Measurements from ENCODE around the gene RUFY2.

The RUFY2 gene

GRCh38 chr10:68365611-68366010, 41.5 kb downstream of the RUFY2 start:
- no peak for DNase-seq (ENCODE audit: extremely low read depth in 1 of 2, low read depth in 1 of 2)

- DNase-seq (ENCODE audit: extremely low read depth in 1 of 2, low read depth in 1 of 2) = no peak
These were observed 42.8 kb downstream of the RUFY2 start for GRCh38 chr10:68364101-68364886.

- DNase-seq (ENCODE audit: extremely low read depth in 1 of 2, low read depth in 1 of 2) = no peak
These were observed 44.5 kb downstream of the RUFY2 start for GRCh38 chr10:68362590-68362989.

GRCh38 chr10:68359189-68359588, 47.9 kb downstream of the RUFY2 start:
- DNase-seq (ENCODE audit: extremely low read depth in 1 of 2, low read depth in 1 of 2) = no peak

- no peak for DNase-seq (ENCODE audit: extremely low read depth in 1 of 2, low read depth in 1 of 2)
These were observed 53.5 kb downstream of the RUFY2 start for GRCh38 chr10:68353537-68353936.

GRCh38 chr10:68348265-68348741, 58.8 kb downstream of the RUFY2 start:
- no peak for DNase-seq (ENCODE audit: extremely low read depth in 1 of 2, low read depth in 1 of 2)

GRCh38 chr10:68346774-68347173, 60.3 kb downstream of the RUFY2 start:
- no peak for DNase-seq (ENCODE audit: extremely low read depth in 1 of 2, low read depth in 1 of 2)

GRCh38 chr10:68345621-68346020, 61.5 kb downstream of the RUFY2 start:
- DNase-seq (ENCODE audit: extremely low read depth in 1 of 2, low read depth in 1 of 2) = no peak

- DNase-seq (ENCODE audit: extremely low read depth in 1 of 2, low read depth in 1 of 2) = no peak
These were observed 64.1 kb downstream of the RUFY2 start for GRCh38 chr10:68342909-68343516.

- no peak for DNase-seq (ENCODE audit: extremely low read depth in 1 of 2, low read depth in 1 of 2)
These were observed 66.6 kb downstream of the RUFY2 start for GRCh38 chr10:68340358-68341080.

GRCh38 chr10:68336754-68337351, 70.2 kb downstream of the RUFY2 start:
- DNase-seq (ENCODE audit: extremely low read depth in 1 of 2, low read depth in 1 of 2) = no peak

- no peak for DNase-seq (ENCODE audit: extremely low read depth in 1 of 2, low read depth in 1 of 2)
These were observed 72.2 kb downstream of the RUFY2 start for GRCh38 chr10:68334672-68335467.

GRCh38 chr10:68333440-68334431, 73.3 kb downstream of the RUFY2 start:
- no peak for DNase-seq (ENCODE audit: extremely low read depth in 1 of 2, low read depth in 1 of 2)

GRCh38 chr10:68333058-68333395, 74.0 kb downstream of the RUFY2 start:
- DNase-seq (ENCODE audit: extremely low read depth in 1 of 2, low read depth in 1 of 2) = no peak

- peak; percentile 19 to 26 for DNase-seq (ENCODE audit: extremely low read depth in 1 of 2, low read depth in 1 of 2)
These were observed 74.6 kb downstream of the RUFY2 start, which contains the start of gene PBLD for GRCh38 chr10:68332259-68333057. Gene PBLD (minus strand): TSS chr10:68332928. CDS start chr10:68306844, 26,084 bp downstream.

GRCh38 chr10:68331455-68332258, 75.4 kb downstream of the RUFY2 start, which contains the start of gene HNRNPH3:
Gene HNRNPH3 (plus strand): TSS chr10:68332064. CDS start chr10:68337222, 5,158 bp downstream.
- peak; percentile 96 to 97 for DNase-seq (ENCODE audit: extremely low read depth in 1 of 2, low read depth in 1 of 2)

- no peak for DNase-seq (ENCODE audit: extremely low read depth in 1 of 2, low read depth in 1 of 2)
These were observed 76.1 kb downstream of the RUFY2 start for GRCh38 chr10:68330852-68331454.
